DND-41 (cell line): Measurements from ENCODE around the gene NOSTRIN.

ENCODE experiments used
- CTCF ChIP-seq: IDR thresholded peaks from 2 replicates; pipeline ENCODE4 v1.5.1; 2012; ENCODE audit warnings: borderline replicate concordance, low read length, moderate library complexity, mild to moderate bottlenecking; ENCODE audit not compliant: poor library complexity, severe bottlenecking; ENCODE audit errors: extremely low read depth
- EZH2 ChIP-seq: IDR thresholded peaks from 3 replicates; pipeline ENCODE4 v1.6.1; 2012; ENCODE audit warnings: borderline replicate concordance, low read depth, mild to moderate bottlenecking, moderate library complexity, low read length, inconsistent platforms; ENCODE audit not compliant: severe bottlenecking

GRCh38 chr2:168767258-168767657, 35.2 kb upstream of the NOSTRIN start:
- TF ChIP-seq CTCF (no peak), EZH2 (no peak)
